ENCODE measurements around the gene HMGXB4. TPM values are rescaled to one million over a fixed set of nuclear protein-coding genes. Genes with fewer than 3 reads are reported as not detected.

The HMGXB4 gene
- polyA plus RNA-seq, 1 donor: 18.6 TPM

GRCh38 chr22:35316751-35317150 lies 59.5 kb downstream of the HMGXB4 start:
- no peaks in the 10 kb centered on the region for H3K27me3 ChIP-seq (ENCODE audit: control insufficient read depth, insufficient read depth, low read length)
- H3K4me1 ChIP-seq (ENCODE audit: control insufficient read depth, insufficient read depth, low read length): peaks cover 22% of the 10 kb centered on the region
- no peak overlapping the region for H3K4me3 ChIP-seq (ENCODE audit: low read length)
- peaks cover 48% of the 10 kb centered on the region for H3K36me3 ChIP-seq (ENCODE audit: control insufficient read depth, insufficient read depth, low read length)
- H3K27ac ChIP-seq (ENCODE audit: low read length): no peak overlapping the region
- H3K9me3 ChIP-seq (ENCODE audit: control insufficient read depth, low read depth, low read length): peaks cover 3% of the 10 kb centered on the region
- DNase-seq: no peak
- WGBS (ENCODE audit: insufficient coverage, low lambda C conversion rate): no CpG with 5 or more reads among the region's 7 CpGs

- no peaks in the 10 kb centered on the region for H3K27me3 ChIP-seq (ENCODE audit: control insufficient read depth, insufficient read depth, low read length)
- DNase-seq: no peak
- no peak overlapping the region for H3K27ac ChIP-seq (ENCODE audit: low read length)
- H3K36me3 ChIP-seq (ENCODE audit: control insufficient read depth, insufficient read depth, low read length): peaks cover 59% of the 10 kb centered on the region
- H3K9me3 ChIP-seq (ENCODE audit: control insufficient read depth, low read depth, low read length): no peaks in the 10 kb centered on the region
- WGBS (ENCODE audit: insufficient coverage, low lambda C conversion rate): no CpG with 5 or more reads among the region's 12 CpGs
- H3K4me3 ChIP-seq (ENCODE audit: low read length): no peak overlapping the region
- peaks cover 15% of the 10 kb centered on the region for H3K4me1 ChIP-seq (ENCODE audit: control insufficient read depth, insufficient read depth, low read length)
Observed at GRCh38 chr22:35317680-35318290, 60.5 kb downstream of the HMGXB4 start.

- no peak for DNase-seq
- Histone ChIP-seq H3K4me3 (ENCODE audit: low read length) (no peak overlapping the region), H3K36me3 (ENCODE audit: control insufficient read depth, insufficient read depth, low read length) (peaks cover 67% of the 10 kb centered on the region), H3K27me3 (ENCODE audit: control insufficient read depth, insufficient read depth, low read length) (no peaks in the 10 kb centered on the region), H3K9me3 (ENCODE audit: control insufficient read depth, low read depth, low read length) (no peaks in the 10 kb centered on the region), H3K27ac (ENCODE audit: low read length) (no peak overlapping the region), H3K4me1 (ENCODE audit: control insufficient read depth, insufficient read depth, low read length) (peaks cover 7% of the 10 kb centered on the region)
- no CpG with 5 or more reads among the region's 24 CpGs for WGBS (ENCODE audit: insufficient coverage, low lambda C conversion rate)
Observed at GRCh38 chr22:35318346-35319215, 61.3 kb downstream of the HMGXB4 start.

GRCh38 chr22:35319244-35319985 lies 62.1 kb downstream of the HMGXB4 start:
- no peak for DNase-seq
- Histone ChIP-seq H3K27me3 (ENCODE audit: control insufficient read depth, insufficient read depth, low read length) (no peaks in the 10 kb centered on the region), H3K4me3 (ENCODE audit: low read length) (no peak overlapping the region), H3K4me1 (ENCODE audit: control insufficient read depth, insufficient read depth, low read length) (no peaks in the 10 kb centered on the region), H3K27ac (ENCODE audit: low read length) (no peak overlapping the region), H3K9me3 (ENCODE audit: control insufficient read depth, low read depth, low read length) (no peaks in the 10 kb centered on the region), H3K36me3 (ENCODE audit: control insufficient read depth, insufficient read depth, low read length) (peaks cover 72% of the 10 kb centered on the region)
- no CpG with 5 or more reads among the region's 18 CpGs for WGBS (ENCODE audit: insufficient coverage, low lambda C conversion rate)

GRCh38 chr22:35322126-35322525 lies 64.8 kb downstream of the HMGXB4 start:
- Histone ChIP-seq H3K9me3 (ENCODE audit: control insufficient read depth, low read depth, low read length) (no peaks in the 10 kb centered on the region), H3K36me3 (ENCODE audit: control insufficient read depth, insufficient read depth, low read length) (peaks cover 89% of the 10 kb centered on the region), H3K4me1 (ENCODE audit: control insufficient read depth, insufficient read depth, low read length) (no peaks in the 10 kb centered on the region), H3K27me3 (ENCODE audit: control insufficient read depth, insufficient read depth, low read length) (no peaks in the 10 kb centered on the region), H3K27ac (ENCODE audit: low read length) (no peak overlapping the region), H3K4me3 (ENCODE audit: low read length) (no peak overlapping the region)
- WGBS (ENCODE audit: insufficient coverage, low lambda C conversion rate): no CpG with 5 or more reads among the region's 10 CpGs
- DNase-seq: no peak

GRCh38 chr22:35322893-35323292 lies 65.6 kb downstream of the HMGXB4 start:
- no peak for DNase-seq
- WGBS (ENCODE audit: insufficient coverage, low lambda C conversion rate): no CpG with 5 or more reads among the region's 15 CpGs

GRCh38 chr22:35323305-35323704 lies 66.0 kb downstream of the HMGXB4 start:
- no peak overlapping the region for H3K27ac ChIP-seq (ENCODE audit: low read length)
- WGBS (ENCODE audit: insufficient coverage, low lambda C conversion rate): no CpG with 5 or more reads among the region's 11 CpGs
- peaks cover 90% of the 10 kb centered on the region for H3K36me3 ChIP-seq (ENCODE audit: control insufficient read depth, insufficient read depth, low read length)
- peaks cover 7% of the 10 kb centered on the region for H3K4me1 ChIP-seq (ENCODE audit: control insufficient read depth, insufficient read depth, low read length)
- no peak overlapping the region for H3K4me3 ChIP-seq (ENCODE audit: low read length)
- no peak for DNase-seq
- H3K9me3 ChIP-seq (ENCODE audit: control insufficient read depth, low read depth, low read length): no peaks in the 10 kb centered on the region
- H3K27me3 ChIP-seq (ENCODE audit: control insufficient read depth, insufficient read depth, low read length): no peaks in the 10 kb centered on the region

More at GRCh38 chr22:35322893-35323292, 65.6 kb downstream of the HMGXB4 start:
- no peaks in the 10 kb centered on the region for H3K9me3 ChIP-seq (ENCODE audit: control insufficient read depth, low read depth, low read length)
- H3K27ac ChIP-seq (ENCODE audit: low read length): no peak overlapping the region
- H3K36me3 ChIP-seq (ENCODE audit: control insufficient read depth, insufficient read depth, low read length): peaks cover 90% of the 10 kb centered on the region
- H3K27me3 ChIP-seq (ENCODE audit: control insufficient read depth, insufficient read depth, low read length): no peaks in the 10 kb centered on the region
- no peak overlapping the region for H3K4me3 ChIP-seq (ENCODE audit: low read length)
- peaks cover 3% of the 10 kb centered on the region for H3K4me1 ChIP-seq (ENCODE audit: control insufficient read depth, insufficient read depth, low read length)

- no peak for DNase-seq
- WGBS (ENCODE audit: insufficient coverage, low lambda C conversion rate): no CpG with 5 or more reads among the region's 5 CpGs
- Histone ChIP-seq H3K27ac (ENCODE audit: low read length) (no peak overlapping the region), H3K27me3 (ENCODE audit: control insufficient read depth, insufficient read depth, low read length) (no peaks in the 10 kb centered on the region), H3K9me3 (ENCODE audit: control insufficient read depth, low read depth, low read length) (no peaks in the 10 kb centered on the region), H3K4me3 (ENCODE audit: low read length) (no peak overlapping the region), H3K36me3 (ENCODE audit: control insufficient read depth, insufficient read depth, low read length) (peaks cover 86% of the 10 kb centered on the region), H3K4me1 (ENCODE audit: control insufficient read depth, insufficient read depth, low read length) (peaks cover 13% of the 10 kb centered on the region)
Observed at GRCh38 chr22:35324067-35324466, 66.8 kb downstream of the HMGXB4 start.

GRCh38 chr22:35324762-35325161 lies 67.5 kb downstream of the HMGXB4 start:
- Histone ChIP-seq H3K4me3 (ENCODE audit: low read length) (no peak overlapping the region), H3K4me1 (ENCODE audit: control insufficient read depth, insufficient read depth, low read length) (peaks cover 13% of the 10 kb centered on the region)

GRCh38 chr22:35325209-35325608 lies 67.9 kb downstream of the HMGXB4 start:
- WGBS (ENCODE audit: insufficient coverage, low lambda C conversion rate): 100% methylated on average over 1 of the region's 5 CpGs

More at GRCh38 chr22:35324762-35325161, 67.5 kb downstream of the HMGXB4 start:
- Histone ChIP-seq H3K9me3 (ENCODE audit: control insufficient read depth, low read depth, low read length) (no peaks in the 10 kb centered on the region), H3K27ac (ENCODE audit: low read length) (no peak overlapping the region), H3K36me3 (ENCODE audit: control insufficient read depth, insufficient read depth, low read length) (peaks cover 81% of the 10 kb centered on the region), H3K27me3 (ENCODE audit: control insufficient read depth, insufficient read depth, low read length) (no peaks in the 10 kb centered on the region)
- no CpG with 5 or more reads among the region's 4 CpGs for WGBS (ENCODE audit: insufficient coverage, low lambda C conversion rate)
- no peak for DNase-seq

More at GRCh38 chr22:35325209-35325608, 67.9 kb downstream of the HMGXB4 start:
- no peak for DNase-seq
- Histone ChIP-seq H3K36me3 (ENCODE audit: control insufficient read depth, insufficient read depth, low read length) (peaks cover 77% of the 10 kb centered on the region), H3K27me3 (ENCODE audit: control insufficient read depth, insufficient read depth, low read length) (no peaks in the 10 kb centered on the region), H3K4me3 (ENCODE audit: low read length) (no peak overlapping the region), H3K27ac (ENCODE audit: low read length) (no peak overlapping the region), H3K9me3 (ENCODE audit: control insufficient read depth, low read depth, low read length) (no peaks in the 10 kb centered on the region), H3K4me1 (ENCODE audit: control insufficient read depth, insufficient read depth, low read length) (peaks cover 15% of the 10 kb centered on the region)
